HepG2 (cell line): ENCODE data around the gene KIF24. TPM values are rescaled to one million over a fixed set of nuclear protein-coding genes. Genes with fewer than 3 reads are reported as not detected.

ENCODE experiments used
- CAMTA2 ChIP-seq: sonication (generic); formaldehyde crosslinking; IDR thresholded peaks from 2 replicates; pipeline ENCODE4 v1.4.0; 2020; ENCODE audit warnings: mild to moderate bottlenecking, missing genetic modification reagents, borderline replicate concordance
- CEBPG ChIP-seq: IDR thresholded peaks from 2 replicates; pipeline ENCODE4 v1.6.1; 2016
- CREB1 ChIP-seq, 2 experiments: fragments of 450-650 bp in 1 of 2; IDR thresholded peaks; 2 replicates each; pipeline ENCODE4 v1.6.1; 2016 to 2017; ENCODE audit warnings: control low read depth in 1 of 2, mild to moderate bottlenecking in 1 of 2, missing compliant biosample characterization in 1 of 2, missing genetic modification characterization in 1 of 2
- ELF1 ChIP-seq: sonication (generic); formaldehyde crosslinking; IDR thresholded peaks from 2 replicates; pipeline ENCODE4 v1.4.0; 2020; ENCODE audit warnings: missing genetic modification reagents
- FOSL2 ChIP-seq: sonication (generic); formaldehyde crosslinking; IDR thresholded peaks from 2 replicates; pipeline ENCODE4 v1.4.0; 2020; ENCODE audit warnings: missing genetic modification reagents
- FOXP1 ChIP-seq, 2 experiments: fragments of 450-650 bp in 1 of 2; IDR thresholded peaks; 2 replicates each; pipeline ENCODE4 v1.6.1; 2017 to 2018; ENCODE audit warnings: antibody characterized with exemption in 1 of 2
- HNRNPUL1 ChIP-seq: fragments of 200-400 bp; formaldehyde crosslinking; IDR thresholded peaks from 2 replicates; pipeline ENCODE4 v1.6.1; 2017; ENCODE audit warnings: low read depth, mild to moderate bottlenecking, low read length, moderate library complexity
- IKZF1 ChIP-seq: fragments of 450-650 bp; IDR thresholded peaks from 2 replicates; pipeline ENCODE4 v1.7.1; 2016
- KAT7 ChIP-seq: IDR thresholded peaks from 2 replicates; pipeline ENCODE4 v1.6.1; 2018; ENCODE audit warnings: borderline replicate concordance, missing compliant biosample characterization
- KDM3A ChIP-seq: IDR thresholded peaks from 2 replicates; pipeline ENCODE4 v1.6.1; 2018; ENCODE audit warnings: low read depth, missing compliant biosample characterization
- KDM5A ChIP-seq: fragments of 200-600 bp; sonication (generic); IDR thresholded peaks from 2 replicates; pipeline ENCODE4 v1.7.0; 2018; ENCODE audit warnings: antibody characterized with exemption, mild to moderate bottlenecking, low read length, borderline replicate concordance
- MBNL3 ChIP-seq: fragments of 250-450 bp; sonication (Bioruptor Pico); conservative IDR thresholded peaks from 2 replicates; pipeline ENCODE4 v1.8.0; 2022; ENCODE audit warnings: mild to moderate bottlenecking, inconsistent platforms
- MEIS1 ChIP-seq: sonication (generic); formaldehyde crosslinking; IDR thresholded peaks from 2 replicates; pipeline ENCODE4 v1.9.0; 2021; ENCODE audit warnings: mild to moderate bottlenecking, missing genetic modification reagents, moderate library complexity, borderline replicate concordance
- MZF1 ChIP-seq: sonication (generic); formaldehyde crosslinking; IDR thresholded peaks from 2 replicates; pipeline ENCODE4 v1.8.1; 2023; ENCODE audit warnings: mild to moderate bottlenecking, missing genetic modification reagents, borderline replicate concordance
- NFE2L1 ChIP-seq: sonication (generic); formaldehyde crosslinking; IDR thresholded peaks from 2 replicates; pipeline ENCODE4 v1.4.0; 2020; ENCODE audit warnings: missing genetic modification reagents, mild to moderate bottlenecking, borderline replicate concordance
- RARA ChIP-seq: IDR thresholded peaks from 2 replicates; pipeline ENCODE4 v1.6.1; 2016; ENCODE audit warnings: missing genetic modification reagents, missing compliant biosample characterization
- SALL2 ChIP-seq: sonication (generic); formaldehyde crosslinking; IDR thresholded peaks from 2 replicates; pipeline ENCODE4 v1.8.1; 2023; ENCODE audit warnings: mild to moderate bottlenecking, missing genetic modification reagents, inconsistent platforms
- SCMH1 ChIP-seq: sonication (generic); formaldehyde crosslinking; IDR thresholded peaks from 2 replicates; pipeline ENCODE4 v1.9.0; 2021; ENCODE audit warnings: missing genetic modification reagents, mild to moderate bottlenecking, borderline replicate concordance
- THRA ChIP-seq: sonication (generic); formaldehyde crosslinking; IDR thresholded peaks from 2 replicates; pipeline ENCODE4 v1.4.0; 2020; ENCODE audit warnings: missing genetic modification reagents, borderline replicate concordance
- ZFP1 ChIP-seq: IDR thresholded peaks from 2 replicates; pipeline ENCODE4 v1.6.1; 2016
- ZNF180 ChIP-seq: sonication (generic); formaldehyde crosslinking; IDR thresholded peaks from 2 replicates; pipeline ENCODE4 v1.4.0; 2020; ENCODE audit warnings: low read depth, missing genetic modification reagents, borderline replicate concordance
- ZNF781 ChIP-seq: sonication (generic); formaldehyde crosslinking; IDR thresholded peaks from 2 replicates; pipeline ENCODE4 v1.5.1; 2020; ENCODE audit warnings: borderline replicate concordance, mild to moderate bottlenecking, missing genetic modification reagents; ENCODE audit errors: not compliant biosample characterization
- ZNF891 ChIP-seq: sonication (generic); formaldehyde crosslinking; IDR thresholded peaks from 2 replicates; pipeline ENCODE4 v1.5.0; 2020; ENCODE audit warnings: mild to moderate bottlenecking, missing genetic modification reagents
- polyA plus RNA-seq, 8 experiments: library from polyadenylated mRNA; depleted of rRNA in 3 of 8; stranded (reverse) in 7 of 8; unstranded in 1 of 8; fragments of >200 nt; fragmentation: Illumina TruSeq in 4 of 8; extraction: Trizol in 4 of 8; gene quantifications; 2 replicates each; pipeline versions ENCODE4 v1.2.1 to v1.2.3, GENCODE V29; 2011 to 2016; ENCODE audit warnings: low read depth in 4 of 8, missing spikeins in 1 of 8, mixed read lengths in 1 of 8; ENCODE audit not compliant: insufficient read depth in 1 of 8
- total RNA-seq, 5 experiments: library from RNA; depleted of rRNA; stranded (reverse); fragments of >200 nt; fragmentation: Illumina TruSeq; extraction: Trizol; gene quantifications; 2 replicates each; pipeline ENCODE4 v1.2.3, GENCODE V29; 2016; ENCODE audit warnings: low read depth in 1 of 5
- TF ChIP-seq, protein P1 (sequence below): sonication (generic); formaldehyde crosslinking; IDR thresholded peaks from 2 replicates; pipeline ENCODE4 v1.4.0; 2020; ENCODE audit warnings: missing genetic modification reagents
- TF ChIP-seq, protein P2 (sequence below): sonication (generic); formaldehyde crosslinking; IDR thresholded peaks from 2 replicates; pipeline ENCODE4 v1.4.0; 2020; ENCODE audit warnings: missing genetic modification reagents, mild to moderate bottlenecking, borderline replicate concordance

Gene KIF24
- total and polyA plus RNA-seq, 2 of the 13 experiments (the other 11 are each of a cell fraction or from before 2014, with no cell fraction given) = 1.1 to 3.0 TPM

GRCh38 chr9:34376596-34377403, 47.7 kb upstream of the KIF24 start, which contains the start of gene MYORG (continued):
- TF ChIP-seq THRA (CRISPR knock-in tag) (peak; percentile 59; the same call in 1 of the 2 replicates), ZNF781 (CRISPR knock-in tag) (no peak), KDM3A (CRISPR knock-in tag) (peak; percentile 70), CEBPG (CRISPR knock-in tag) (0 out of 2 replicates have a peak, but pooled peaks have one; percentile 9), SALL2 (CRISPR knock-in tag) (0 out of 2 replicates have a peak, but pooled peaks have one; percentile 29), MZF1 (CRISPR knock-in tag) (no peak), FOSL2 (CRISPR knock-in tag) (0 out of 2 replicates have a peak, but pooled peaks have one; percentile 6), RARA (CRISPR knock-in tag) (peak; percentile 84), ZNF180 (no peak), CAMTA2 (no peak), MEIS1 (peak; percentile 89), NFE2L1 (CRISPR knock-in tag) (no peak), HNRNPUL1 (no peak), IKZF1 (no peak), KAT7 (CRISPR knock-in tag) (peak; percentile 66; the same call in 1 of the 2 replicates), ELF1 (CRISPR knock-in tag) (peak; percentile 69), FOXP1 (IDR thresholded peaks at IDR 0.05) (no peak), FOXP1 (CRISPR knock-in tag; IDR thresholded peaks at IDR 0.05) (0 out of 2 replicates have a peak, but pooled peaks have one; percentile 21), KDM5A (no peak; the same call in 1 of the 2 replicates), ZFP1 (no peak), ZNF891 (CRISPR knock-in tag) (no peak), CREB1 (IDR thresholded peaks at IDR 0.05) (no peak), CREB1 (CRISPR knock-in tag; IDR thresholded peaks at IDR 0.05) (no peak), MBNL3 (no peak), SCMH1 (CRISPR knock-in tag) (no peak)
- TF ChIP-seq, protein P1, sequence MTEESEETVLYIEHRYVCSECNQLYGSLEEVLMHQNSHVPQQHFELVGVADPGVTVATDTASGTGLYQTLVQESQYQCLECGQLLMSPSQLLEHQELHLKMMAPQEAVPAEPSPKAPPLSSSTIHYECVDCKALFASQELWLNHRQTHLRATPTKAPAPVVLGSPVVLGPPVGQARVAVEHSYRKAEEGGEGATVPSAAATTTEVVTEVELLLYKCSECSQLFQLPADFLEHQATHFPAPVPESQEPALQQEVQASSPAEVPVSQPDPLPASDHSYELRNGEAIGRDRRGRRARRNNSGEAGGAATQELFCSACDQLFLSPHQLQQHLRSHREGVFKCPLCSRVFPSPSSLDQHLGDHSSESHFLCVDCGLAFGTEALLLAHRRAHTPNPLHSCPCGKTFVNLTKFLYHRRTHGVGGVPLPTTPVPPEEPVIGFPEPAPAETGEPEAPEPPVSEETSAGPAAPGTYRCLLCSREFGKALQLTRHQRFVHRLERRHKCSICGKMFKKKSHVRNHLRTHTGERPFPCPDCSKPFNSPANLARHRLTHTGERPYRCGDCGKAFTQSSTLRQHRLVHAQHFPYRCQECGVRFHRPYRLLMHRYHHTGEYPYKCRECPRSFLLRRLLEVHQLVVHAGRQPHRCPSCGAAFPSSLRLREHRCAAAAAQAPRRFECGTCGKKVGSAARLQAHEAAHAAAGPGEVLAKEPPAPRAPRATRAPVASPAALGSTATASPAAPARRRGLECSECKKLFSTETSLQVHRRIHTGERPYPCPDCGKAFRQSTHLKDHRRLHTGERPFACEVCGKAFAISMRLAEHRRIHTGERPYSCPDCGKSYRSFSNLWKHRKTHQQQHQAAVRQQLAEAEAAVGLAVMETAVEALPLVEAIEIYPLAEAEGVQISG (CRISPR knock-in tag) = peak; percentile 86
- TF ChIP-seq, protein P2, sequence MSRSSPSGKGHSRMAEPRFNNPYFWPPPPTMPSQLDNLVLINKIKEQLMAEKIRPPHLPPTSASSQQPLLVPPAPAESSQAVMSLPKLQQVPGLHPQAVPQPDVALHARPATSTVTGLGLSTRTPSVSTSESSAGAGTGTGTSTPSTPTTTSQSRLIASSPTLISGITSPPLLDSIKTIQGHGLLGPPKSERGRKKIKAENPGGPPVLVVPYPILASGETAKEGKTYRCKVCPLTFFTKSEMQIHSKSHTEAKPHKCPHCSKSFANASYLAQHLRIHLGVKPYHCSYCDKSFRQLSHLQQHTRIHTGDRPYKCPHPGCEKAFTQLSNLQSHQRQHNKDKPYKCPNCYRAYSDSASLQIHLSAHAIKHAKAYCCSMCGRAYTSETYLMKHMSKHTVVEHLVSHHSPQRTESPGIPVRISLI = peak; percentile 67; the same call in 1 of the 2 replicates
